K562 (cell line): ENCODE data around the gene KMT2C.

Source experiments
- CHD4 ChIP-seq: fragments of 200-600 bp; sonication (generic); IDR thresholded peaks from 3 replicates; pipeline ENCODE4 v1.6.1; 2012; ENCODE audit warnings: low read depth, mild to moderate bottlenecking, mixed read lengths, low read length, inconsistent platforms; ENCODE audit not compliant: insufficient read depth, insufficient replicate concordance, poor library complexity, severe bottlenecking
- CREB1 ChIP-seq, 2 experiments: sonication (generic) in 1 of 2; formaldehyde crosslinking in 1 of 2; IDR thresholded peaks; 2 replicates each; pipeline versions ENCODE4 v1.6.1 to v1.8.0; 2012 to 2022; ENCODE audit warnings: inconsistent platforms in 1 of 2, mild to moderate bottlenecking in 1 of 2, missing genetic modification reagents in 1 of 2, moderate library complexity in 1 of 2
- CTCF ChIP-seq, 3 experiments: IDR thresholded peaks in 2 of 3; conservative IDR thresholded peaks in 1 of 3; 2 replicates each; pipeline ENCODE4 v1.5.1; 2011 to 2012; ENCODE audit warnings: low read length in 3 of 3, mild to moderate bottlenecking in 3 of 3, control low read depth in 2 of 3, improper control_type of control experiment in 1 of 3, inconsistent platforms in 1 of 3, low read depth in 1 of 3, mixed read lengths in 1 of 3, moderate library complexity in 1 of 3; ENCODE audit not compliant: insufficient read depth in 2 of 3
- GATA2 ChIP-seq: sonication (generic); formaldehyde crosslinking; IDR thresholded peaks from 2 replicates; pipeline ENCODE4 v1.4.0; 2020; ENCODE audit warnings: mild to moderate bottlenecking, missing genetic modification reagents
- NCOA2 ChIP-seq, 2 experiments: fragments of 450-650 bp; IDR thresholded peaks; 2 replicates each; pipeline ENCODE4 v1.6.1; 2018; ENCODE audit warnings: mild to moderate bottlenecking in 2 of 2, moderate library complexity in 1 of 2; ENCODE audit not compliant: partially characterized antibody in 2 of 2
- NCOA4 ChIP-seq: fragments of 450-650 bp; IDR thresholded peaks from 2 replicates; pipeline ENCODE4 v1.6.1; 2018; ENCODE audit warnings: mild to moderate bottlenecking; ENCODE audit not compliant: partially characterized antibody
- TEAD4 ChIP-seq, 2 experiments: sonication (generic) in 1 of 2; formaldehyde crosslinking in 1 of 2; IDR thresholded peaks; 2 replicates each; pipeline versions ENCODE4 v1.6.1 to v1.8.0; 2012 to 2022; ENCODE audit warnings: borderline replicate concordance in 1 of 2, inconsistent platforms in 1 of 2, low read length in 1 of 2, mild to moderate bottlenecking in 1 of 2, missing genetic modification reagents in 1 of 2
- ZBTB8A ChIP-seq: fragments of 450-650 bp; IDR thresholded peaks from 2 replicates; pipeline ENCODE4 v1.6.1; 2018; ENCODE audit warnings: mild to moderate bottlenecking, moderate library complexity; ENCODE audit not compliant: partially characterized antibody
- ZFX ChIP-seq: sonication (generic); formaldehyde crosslinking; IDR thresholded peaks from 2 replicates; pipeline ENCODE4 v1.8.0; 2022; ENCODE audit warnings: mild to moderate bottlenecking, missing genetic modification reagents, moderate library complexity
- TF ChIP-seq, protein P1 (sequence below): sonication (generic); formaldehyde crosslinking; IDR thresholded peaks from 2 replicates; pipeline ENCODE4 v1.8.1; 2023; ENCODE audit warnings: missing genetic modification reagents, mild to moderate bottlenecking, borderline replicate concordance
- TF ChIP-seq, protein P2 (sequence below): sonication (generic); formaldehyde crosslinking; IDR thresholded peaks from 2 replicates; pipeline ENCODE4 v1.8.0; 2023; ENCODE audit warnings: mild to moderate bottlenecking, missing genetic modification reagents

- TF ChIP-seq CHD4 (no peak), ZBTB8A (no peak), CTCF (IDR thresholded peaks at IDR 0.05 in 2 of 3, conservative IDR thresholded peaks at IDR 0.05 in 1 of 3; ENCODE audit: insufficient read depth in 2 of 3, low read depth in 1 of 3, low read length in 3 of 3) (no peak), TEAD4 (IDR thresholded peaks at IDR 0.05; ENCODE audit: low read length) (no peak), TEAD4 (CRISPR knock-in tag; IDR thresholded peaks at IDR 0.05; ENCODE audit: borderline replicate concordance) (no peak), CREB1 (IDR thresholded peaks at IDR 0.05) (no peak), CREB1 (CRISPR knock-in tag; IDR thresholded peaks at IDR 0.05) (no peak), GATA2 (CRISPR knock-in tag) (no peak), ZFX (CRISPR knock-in tag) (no peak), NCOA4 (no peak), NCOA2 (IDR thresholded peaks at IDR 0.05; ENCODE audit: partially characterized antibody in 2 of 2) (no peak)
- TF ChIP-seq, protein P1, sequence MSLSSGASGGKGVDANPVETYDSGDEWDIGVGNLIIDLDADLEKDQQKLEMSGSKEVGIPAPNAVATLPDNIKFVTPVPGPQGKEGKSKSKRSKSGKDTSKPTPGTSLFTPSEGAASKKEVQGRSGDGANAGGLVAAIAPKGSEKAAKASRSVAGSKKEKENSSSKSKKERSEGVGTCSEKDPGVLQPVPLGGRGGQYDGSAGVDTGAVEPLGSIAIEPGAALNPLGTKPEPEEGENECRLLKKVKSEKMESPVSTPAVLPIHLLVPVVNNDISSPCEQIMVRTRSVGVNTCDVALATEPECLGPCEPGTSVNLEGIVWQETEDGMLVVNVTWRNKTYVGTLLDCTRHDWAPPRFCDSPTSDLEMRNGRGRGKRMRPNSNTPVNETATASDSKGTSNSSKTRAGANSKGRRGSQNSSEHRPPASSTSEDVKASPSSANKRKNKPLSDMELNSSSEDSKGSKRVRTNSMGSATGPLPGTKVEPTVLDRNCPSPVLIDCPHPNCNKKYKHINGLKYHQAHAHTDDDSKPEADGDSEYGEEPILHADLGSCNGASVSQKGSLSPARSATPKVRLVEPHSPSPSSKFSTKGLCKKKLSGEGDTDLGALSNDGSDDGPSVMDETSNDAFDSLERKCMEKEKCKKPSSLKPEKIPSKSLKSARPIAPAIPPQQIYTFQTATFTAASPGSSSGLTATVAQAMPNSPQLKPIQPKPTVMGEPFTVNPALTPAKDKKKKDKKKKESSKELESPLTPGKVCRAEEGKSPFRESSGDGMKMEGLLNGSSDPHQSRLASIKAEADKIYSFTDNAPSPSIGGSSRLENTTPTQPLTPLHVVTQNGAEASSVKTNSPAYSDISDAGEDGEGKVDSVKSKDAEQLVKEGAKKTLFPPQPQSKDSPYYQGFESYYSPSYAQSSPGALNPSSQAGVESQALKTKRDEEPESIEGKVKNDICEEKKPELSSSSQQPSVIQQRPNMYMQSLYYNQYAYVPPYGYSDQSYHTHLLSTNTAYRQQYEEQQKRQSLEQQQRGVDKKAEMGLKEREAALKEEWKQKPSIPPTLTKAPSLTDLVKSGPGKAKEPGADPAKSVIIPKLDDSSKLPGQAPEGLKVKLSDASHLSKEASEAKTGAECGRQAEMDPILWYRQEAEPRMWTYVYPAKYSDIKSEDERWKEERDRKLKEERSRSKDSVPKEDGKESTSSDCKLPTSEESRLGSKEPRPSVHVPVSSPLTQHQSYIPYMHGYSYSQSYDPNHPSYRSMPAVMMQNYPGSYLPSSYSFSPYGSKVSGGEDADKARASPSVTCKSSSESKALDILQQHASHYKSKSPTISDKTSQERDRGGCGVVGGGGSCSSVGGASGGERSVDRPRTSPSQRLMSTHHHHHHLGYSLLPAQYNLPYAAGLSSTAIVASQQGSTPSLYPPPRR (CRISPR knock-in tag) = no peak
- TF ChIP-seq, protein P2, sequence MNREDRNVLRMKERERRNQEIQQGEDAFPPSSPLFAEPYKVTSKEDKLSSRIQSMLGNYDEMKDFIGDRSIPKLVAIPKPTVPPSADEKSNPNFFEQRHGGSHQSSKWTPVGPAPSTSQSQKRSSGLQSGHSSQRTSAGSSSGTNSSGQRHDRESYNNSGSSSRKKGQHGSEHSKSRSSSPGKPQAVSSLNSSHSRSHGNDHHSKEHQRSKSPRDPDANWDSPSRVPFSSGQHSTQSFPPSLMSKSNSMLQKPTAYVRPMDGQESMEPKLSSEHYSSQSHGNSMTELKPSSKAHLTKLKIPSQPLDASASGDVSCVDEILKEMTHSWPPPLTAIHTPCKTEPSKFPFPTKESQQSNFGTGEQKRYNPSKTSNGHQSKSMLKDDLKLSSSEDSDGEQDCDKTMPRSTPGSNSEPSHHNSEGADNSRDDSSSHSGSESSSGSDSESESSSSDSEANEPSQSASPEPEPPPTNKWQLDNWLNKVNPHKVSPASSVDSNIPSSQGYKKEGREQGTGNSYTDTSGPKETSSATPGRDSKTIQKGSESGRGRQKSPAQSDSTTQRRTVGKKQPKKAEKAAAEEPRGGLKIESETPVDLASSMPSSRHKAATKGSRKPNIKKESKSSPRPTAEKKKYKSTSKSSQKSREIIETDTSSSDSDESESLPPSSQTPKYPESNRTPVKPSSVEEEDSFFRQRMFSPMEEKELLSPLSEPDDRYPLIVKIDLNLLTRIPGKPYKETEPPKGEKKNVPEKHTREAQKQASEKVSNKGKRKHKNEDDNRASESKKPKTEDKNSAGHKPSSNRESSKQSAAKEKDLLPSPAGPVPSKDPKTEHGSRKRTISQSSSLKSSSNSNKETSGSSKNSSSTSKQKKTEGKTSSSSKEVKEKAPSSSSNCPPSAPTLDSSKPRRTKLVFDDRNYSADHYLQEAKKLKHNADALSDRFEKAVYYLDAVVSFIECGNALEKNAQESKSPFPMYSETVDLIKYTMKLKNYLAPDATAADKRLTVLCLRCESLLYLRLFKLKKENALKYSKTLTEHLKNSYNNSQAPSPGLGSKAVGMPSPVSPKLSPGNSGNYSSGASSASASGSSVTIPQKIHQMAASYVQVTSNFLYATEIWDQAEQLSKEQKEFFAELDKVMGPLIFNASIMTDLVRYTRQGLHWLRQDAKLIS (CRISPR knock-in tag) = no peak
Observed at GRCh38 chr7:152112829-152113228, 323.0 kb downstream of the KMT2C start.
